ENCODE measurements around the gene GSTO2. TPM values are rescaled to one million over a fixed set of nuclear protein-coding genes. Genes with fewer than 3 reads are reported as not detected.

GSTO2 gene
- total and polyA plus RNA-seq, 2 experiments from 2014 or later, result 30.7 to 49.8 TPM

GRCh38 chr10:104250371-104250770 lies 18.6 kb upstream of the GSTO2 start (continued):
- TF ChIP-seq CREB1 (CRISPR knock-in tag; IDR thresholded peaks at IDR 0.05; ENCODE audit: low read depth) (no peak), EZH2phosphoT487 (IDR thresholded peaks at IDR 0.05; ENCODE audit: unreplicated experiment) (no peak), EZH2 (IDR thresholded peaks at IDR 0.05; ENCODE audit: low read depth, unreplicated experiment) (no peak)

- TF ChIP-seq STAT1 (IDR thresholded peaks at IDR 0.05; ENCODE audit: unreplicated experiment), result no peak
- TF ChIP-seq ZNF462 (CRISPR knock-in tag; IDR thresholded peaks at IDR 0.05), result no peak
- TF ChIP-seq NANOG (IDR thresholded peaks at IDR 0.05; ENCODE audit: borderline replicate concordance), result no peak
- TF ChIP-seq ZNF331 (CRISPR knock-in tag; IDR thresholded peaks at IDR 0.05; ENCODE audit: low read depth), result no peak
- no peak for TF ChIP-seq JUNB (IDR thresholded peaks at IDR 0.05; ENCODE audit: unreplicated experiment)
- TF ChIP-seq EZH2phosphoT487 (IDR thresholded peaks at IDR 0.05; ENCODE audit: unreplicated experiment), result no peak
- TF ChIP-seq EZH2 (IDR thresholded peaks at IDR 0.05; ENCODE audit: low read depth, unreplicated experiment), result no peak
- TF ChIP-seq POLR2AphosphoS5 (IDR thresholded peaks at IDR 0.05; ENCODE audit: low read depth), result no peak
- TF ChIP-seq CTCF (conservative IDR thresholded peaks at IDR 0.05; ENCODE audit: low read depth in 2 of 2), result no peak
- TF ChIP-seq ETS1 (IDR thresholded peaks at IDR 0.05), result no peak
- TF ChIP-seq CREB1 (CRISPR knock-in tag; IDR thresholded peaks at IDR 0.05; ENCODE audit: low read depth), result no peak
- no peak for TF ChIP-seq REST (IDR thresholded peaks at IDR 0.05; ENCODE audit: unreplicated experiment)
- ATAC-seq, result no peak
- H3K4me1 Mint-ChIP-seq, result peaks cover 44% of the 10 kb centered on the region
Observed at GRCh38 chr10:104251443-104251842, 17.5 kb upstream of the GSTO2 start.

More at GRCh38 chr10:104251443-104251842, 17.5 kb upstream of the GSTO2 start:
- H3K27ac Mint-ChIP-seq, result no peak overlapping the region
- DNase-seq (ENCODE audit: low spot score), result no peak
- peaks cover 15% of the 10 kb centered on the region; the same call in 1 of the 2 replicates for H3F3A ChIP-seq (replicated peaks; ENCODE audit: low read depth)
- no peaks in the 10 kb centered on the region for H4K20me1 ChIP-seq (replicated peaks; ENCODE audit: insufficient read depth)
- peaks cover 8% of the 10 kb centered on the region; the same call in 1 of the 2 replicates for H3K9me2 ChIP-seq (ENCODE audit: insufficient read depth)
- H3K36me3 ChIP-seq (ENCODE audit: insufficient read depth), result no peaks in the 10 kb centered on the region; the same call in 1 of the 2 replicates
- no peak overlapping the region for H2AFZ ChIP-seq
- no peak overlapping the region for H3K27ac ChIP-seq (ENCODE audit: low read depth)
- peak overlapping the region; percentile 31 for H3K4me2 ChIP-seq
- peaks cover 9% of the 10 kb centered on the region for H3K27me3 Mint-ChIP-seq (ENCODE audit: insufficient read depth, low read depth, poor library complexity)
- peaks cover 7% of the 10 kb centered on the region; the same call in 1 of the 3 replicates for H3K9me3 Mint-ChIP-seq
- peaks cover 8% of the 10 kb centered on the region for H3K79me2 ChIP-seq (replicated peaks; ENCODE audit: insufficient read depth)
- no peaks in the 10 kb centered on the region for H3K36me3 Mint-ChIP-seq (ENCODE audit: low read depth)
- H3K27me3 ChIP-seq (ENCODE audit: insufficient read depth), result no peaks in the 10 kb centered on the region
- H3K4me3 Mint-ChIP-seq, result no peak overlapping the region
- peaks cover 49% of the 10 kb centered on the region for H3K4me1 ChIP-seq (ENCODE audit: insufficient read depth)
- H3K4me3 ChIP-seq, result no peak overlapping the region
